H1 (cell line): Measurements from ENCODE around the gene HOXA10.

Experiments
- CBX5 ChIP-seq: fragments of 300-800, 300-1000 bp; sonication (generic); IDR thresholded peaks from 2 replicates; pipeline ENCODE4 v1.7.1; 2016; ENCODE audit warnings: antibody characterized with exemption, low read length, low read depth
- CTCF ChIP-seq, 3 experiments: IDR thresholded peaks; 1 replicate in 2 of 3; 2 replicates in 1 of 3; pipeline versions ENCODE4 v1.5.1 to v1.6.1; 2011; ENCODE audit warnings: low read length in 3 of 3, mild to moderate bottlenecking in 3 of 3, inconsistent platforms in 2 of 3, low read depth in 1 of 3, moderate library complexity in 1 of 3; ENCODE audit not compliant: insufficient read depth in 1 of 3; ENCODE audit errors: control extremely low read depth in 1 of 3
- EZH2 ChIP-seq: fragments of 200-600 bp; sonication (generic); IDR thresholded peaks from 2 replicates; pipeline ENCODE4 v1.7.1; 2012; ENCODE audit warnings: low read depth, mild to moderate bottlenecking, moderate library complexity, low read length, inconsistent platforms; ENCODE audit not compliant: severe bottlenecking
- GABPA ChIP-seq: IDR thresholded peaks from 2 replicates; pipeline ENCODE4 v1.6.1; 2011; ENCODE audit warnings: mild to moderate bottlenecking, low read length, moderate library complexity, borderline replicate concordance; ENCODE audit not compliant: insufficient read depth
- HDAC2 ChIP-seq, 2 experiments: fragments of 300-600 bp in 1 of 2; sonication (generic) in 1 of 2; IDR thresholded peaks; 2 replicates each; pipeline ENCODE4 v1.6.1; 2011 to 2012; ENCODE audit warnings: low read depth in 2 of 2, low read length in 2 of 2, mild to moderate bottlenecking in 2 of 2, moderate library complexity in 2 of 2, borderline replicate concordance in 1 of 2, inconsistent platforms in 1 of 2
- KDM1A ChIP-seq: fragments of 200-600, 300-600 bp; sonication (generic); IDR thresholded peaks from 2 replicates; pipeline ENCODE4 v1.7.1; 2016; ENCODE audit warnings: mild to moderate bottlenecking, low read length, borderline replicate concordance
- NRF1 ChIP-seq: IDR thresholded peaks from 2 replicates; pipeline ENCODE4 v1.6.1; 2011; ENCODE audit warnings: mild to moderate bottlenecking, low read depth, low read length, improper control_type of control experiment
- POLR2AphosphoS5 ChIP-seq: IDR thresholded peaks from 2 replicates; pipeline ENCODE4 v1.6.1; 2011; ENCODE audit warnings: low read depth, low read length
- SIRT6 ChIP-seq: IDR thresholded peaks from one replicate; pipeline ENCODE4 v1.7.1; 2012; ENCODE audit warnings: low read length, inconsistent platforms
- SP2 ChIP-seq: IDR thresholded peaks from 2 replicates; pipeline ENCODE4 v1.6.1; 2012; ENCODE audit warnings: mild to moderate bottlenecking, low read length, inconsistent platforms
- SRF ChIP-seq: IDR thresholded peaks from 2 replicates; pipeline ENCODE4 v1.6.1; 2011; ENCODE audit warnings: mild to moderate bottlenecking, low read depth, low read length, moderate library complexity
- SUZ12 ChIP-seq: fragments of 200-600 bp; sonication (generic); IDR thresholded peaks from 2 replicates; pipeline ENCODE4 v1.6.1; 2012; ENCODE audit warnings: mild to moderate bottlenecking, inconsistent platforms, low read length, moderate library complexity, mixed read lengths

- TF ChIP-seq GABPA = no peak
- TF ChIP-seq POLR2AphosphoS5 = no peak
- no peak for TF ChIP-seq CTCF (IDR thresholded peaks at IDR 0.05; ENCODE audit: control extremely low read depth in 1 of 3, insufficient read depth in 1 of 3, low read depth in 1 of 3, low read length in 3 of 3)
- no peak for TF ChIP-seq SP2
- TF ChIP-seq EZH2 = peak; percentile 86
- TF ChIP-seq HDAC2 (IDR thresholded peaks at IDR 0.05; ENCODE audit: borderline replicate concordance in 1 of 2, low read depth in 2 of 2, low read length in 2 of 2) = no peak
- no peak for TF ChIP-seq SIRT6
- no peak for TF ChIP-seq SRF
- TF ChIP-seq KDM1A = no peak
- TF ChIP-seq CBX5 = no peak
- TF ChIP-seq NRF1 = no peak
- peak; percentile 92 for TF ChIP-seq SUZ12
Observed at GRCh38 chr7:27148756-27149641, 25.1 kb downstream of the HOXA10 start.
